ENCODE data around the gene MACC1. TPM values are rescaled to one million over a fixed set of nuclear protein-coding genes. Genes with fewer than 3 reads are reported as not detected.
"Not testable (repeated sequence)": the region's sequence is repeated elsewhere in the genome, so short reads cannot be mapped to it uniquely, and the experiment has no call there.

MACC1 gene
- total RNA-seq, 1 donor from 2014 or later, result 35.2 TPM

DNA sequence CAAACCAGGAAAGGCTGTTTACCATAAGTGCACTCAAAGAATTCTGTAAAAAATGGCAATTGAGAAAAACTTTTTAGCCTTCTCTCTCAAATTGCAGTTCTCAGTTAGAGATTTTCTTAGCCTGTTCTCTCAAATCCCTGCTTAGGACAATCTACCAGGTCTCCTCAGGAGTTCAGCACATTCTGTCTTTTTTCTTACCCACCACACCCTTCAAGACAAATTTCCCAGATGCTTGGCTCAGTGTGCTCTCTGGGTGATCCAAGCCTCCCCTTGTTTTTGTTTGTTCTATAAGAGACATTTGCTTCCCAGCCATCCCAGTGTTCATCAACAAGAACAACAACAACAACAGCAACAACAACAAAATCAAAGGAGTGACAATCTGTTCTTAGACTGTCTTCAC, 87.3 kb downstream of the MACC1 start:
- no peak for DNase-seq (ENCODE audit: low spot score)

DNA sequence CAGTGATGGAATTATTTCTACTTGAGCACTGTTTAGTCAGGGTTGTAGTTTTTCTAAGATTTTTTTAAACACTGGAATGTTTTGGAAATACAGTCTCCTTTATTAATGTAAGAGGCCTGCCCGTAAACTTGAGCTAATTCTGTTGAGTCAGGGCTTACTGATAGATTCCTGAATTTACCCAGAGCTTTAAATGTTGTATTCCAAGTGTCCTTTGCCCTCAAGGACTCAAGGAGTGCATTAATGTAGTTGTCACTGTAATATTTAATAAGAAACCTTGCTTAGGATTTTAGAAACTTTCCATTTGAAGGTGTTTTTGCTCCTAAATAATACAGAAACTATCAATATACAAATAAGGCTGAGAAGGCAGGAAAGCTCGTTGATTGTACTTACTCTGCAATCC, 89.2 kb downstream of the MACC1 start:
- no peak for DNase-seq (ENCODE audit: low spot score)

DNA sequence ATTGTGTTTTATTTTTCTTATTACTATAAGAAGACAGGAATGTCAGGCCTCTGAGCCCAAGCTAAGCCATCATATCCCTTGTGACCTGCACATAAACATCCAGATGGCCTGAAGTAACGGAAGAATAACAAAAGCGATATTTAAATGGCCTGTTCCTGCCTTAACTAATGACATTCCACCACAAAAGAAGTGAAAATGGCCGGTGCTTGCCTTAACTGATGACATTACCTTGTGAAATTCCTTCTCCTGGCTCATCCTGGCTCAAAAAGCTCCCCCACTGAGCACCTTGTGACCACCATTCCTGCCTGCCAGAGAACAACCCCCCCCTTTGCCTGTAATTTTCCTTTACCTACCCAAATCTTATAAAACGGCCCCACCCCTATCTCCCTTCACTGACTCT, 91.1 kb downstream of the MACC1 start:
- not testable (repeated sequence) for DNase-seq (ENCODE audit: low spot score)

DNA sequence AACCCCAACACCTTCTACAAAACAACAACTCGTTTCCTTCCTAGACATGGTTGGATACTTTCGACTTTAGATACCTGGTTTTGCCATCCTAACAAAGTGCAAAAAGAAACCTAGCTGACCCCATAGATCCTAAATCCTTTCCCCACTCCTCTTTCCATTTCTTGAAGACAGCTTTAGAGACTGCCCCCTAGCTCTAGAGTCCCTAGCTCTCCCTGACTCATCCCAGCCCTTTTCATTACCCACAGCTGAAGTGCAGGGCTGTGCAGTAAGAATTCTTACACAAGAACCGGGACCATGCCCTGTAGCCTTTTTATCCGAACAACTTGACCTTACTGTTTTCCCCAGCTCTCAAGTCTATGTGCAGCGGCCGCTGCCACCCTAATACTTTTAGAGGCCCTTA, 93.1 kb downstream of the MACC1 start:
- DNase-seq (ENCODE audit: low spot score), result not testable (repeated sequence)

DNA sequence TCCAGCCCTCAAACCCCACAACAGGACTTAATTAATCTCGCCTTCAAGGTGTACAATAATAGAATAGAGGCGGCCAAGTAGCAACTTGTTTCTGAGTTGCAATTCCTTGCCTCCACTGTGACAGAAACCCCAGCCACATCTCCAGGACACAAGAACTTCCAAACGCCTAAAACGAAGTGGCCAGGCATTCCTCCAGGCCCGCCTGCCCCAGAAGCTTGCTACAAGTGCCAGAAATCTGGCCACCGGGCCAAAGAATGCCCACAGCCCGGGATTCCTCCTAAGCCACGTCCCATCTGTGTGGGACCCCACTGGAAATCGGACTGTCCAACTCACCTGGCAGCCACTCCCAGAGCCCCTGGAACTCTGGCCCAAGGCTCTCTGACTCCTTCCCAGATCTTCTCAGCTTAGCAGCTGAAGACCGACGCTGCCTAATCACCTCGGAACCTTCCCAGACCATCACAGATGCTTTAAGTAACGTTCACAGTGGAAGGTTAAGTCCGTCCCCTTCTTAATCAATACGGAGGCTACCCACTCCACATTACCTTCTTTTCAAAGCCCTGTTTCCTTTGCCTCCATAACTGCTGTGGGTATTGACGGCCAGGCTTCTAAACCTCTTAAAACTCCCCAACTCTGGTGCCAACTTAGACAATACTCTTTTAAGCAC, 94.4 kb downstream of the MACC1 start:
- DNase-seq (ENCODE audit: low spot score), result not testable (repeated sequence)

DNA sequence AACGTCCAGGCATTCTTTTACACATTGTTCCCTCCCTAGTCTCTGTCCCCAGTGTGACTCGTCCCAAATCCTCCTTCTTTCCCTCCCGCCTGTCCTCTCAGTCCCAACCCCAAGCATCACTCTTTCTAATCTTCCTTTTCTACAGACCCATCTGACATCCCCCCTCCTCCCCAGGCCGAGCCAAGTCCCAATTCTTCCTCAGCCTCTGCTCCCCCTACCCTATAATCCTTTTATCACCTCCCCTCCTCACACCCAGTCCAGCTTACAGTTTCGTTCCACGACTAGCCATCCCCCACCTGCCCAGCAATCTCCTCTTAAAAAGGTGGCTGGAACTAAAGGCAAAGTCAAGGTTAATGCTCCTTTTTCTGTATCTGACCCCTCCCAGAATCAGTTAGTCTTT, 95.1 kb downstream of the MACC1 start:
- no peak for DNase-seq (ENCODE audit: low spot score)

DNA sequence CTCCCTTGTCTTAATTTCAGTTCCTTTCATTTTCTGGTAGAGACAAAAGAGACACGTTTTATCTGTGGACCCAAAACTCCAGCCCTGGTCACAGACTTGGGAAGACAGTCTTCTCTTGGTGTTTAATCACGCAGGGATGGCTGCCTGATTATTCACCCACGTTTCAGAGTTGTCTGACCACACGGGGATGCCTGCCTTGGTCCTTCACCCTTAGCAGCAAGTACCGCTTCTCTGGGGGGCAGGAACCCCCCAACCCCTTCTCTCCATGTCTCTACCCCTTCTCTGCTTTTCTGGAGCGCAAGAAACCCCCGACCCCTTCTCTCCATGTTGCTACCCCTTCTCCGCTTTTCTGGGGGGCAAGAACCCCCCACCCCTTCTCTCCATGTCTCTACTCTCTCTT, 95.8 kb downstream of the MACC1 start:
- no peak for DNase-seq (ENCODE audit: low spot score)

DNA sequence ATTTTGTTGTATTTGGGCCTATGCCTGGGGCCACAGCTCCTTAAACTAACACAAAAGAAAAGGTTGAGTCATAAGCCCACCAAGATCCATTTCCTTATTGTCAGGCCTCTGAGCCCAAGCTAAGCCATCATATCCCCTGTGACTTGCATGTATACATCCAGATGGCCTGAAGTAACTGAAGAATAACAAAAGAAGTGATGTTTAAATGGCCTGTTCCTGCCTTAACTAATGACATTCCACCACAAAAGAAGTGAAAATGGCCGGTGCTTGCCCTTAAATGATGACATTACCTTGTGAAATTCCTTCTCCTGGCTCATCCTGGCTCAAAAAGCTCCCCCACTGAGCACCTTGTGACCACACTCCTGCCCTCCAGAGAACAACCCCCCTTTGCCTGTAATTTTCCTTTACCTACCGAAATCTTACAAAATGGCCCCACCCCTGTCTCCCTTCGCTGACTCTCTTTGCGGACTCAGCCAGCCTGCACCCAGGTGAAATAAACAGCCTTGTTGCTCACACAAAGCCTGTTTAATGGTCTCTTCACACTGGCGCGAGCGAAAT, 96.5 kb downstream of the MACC1 start:
- not testable (repeated sequence) for DNase-seq (ENCODE audit: low spot score)

DNA sequence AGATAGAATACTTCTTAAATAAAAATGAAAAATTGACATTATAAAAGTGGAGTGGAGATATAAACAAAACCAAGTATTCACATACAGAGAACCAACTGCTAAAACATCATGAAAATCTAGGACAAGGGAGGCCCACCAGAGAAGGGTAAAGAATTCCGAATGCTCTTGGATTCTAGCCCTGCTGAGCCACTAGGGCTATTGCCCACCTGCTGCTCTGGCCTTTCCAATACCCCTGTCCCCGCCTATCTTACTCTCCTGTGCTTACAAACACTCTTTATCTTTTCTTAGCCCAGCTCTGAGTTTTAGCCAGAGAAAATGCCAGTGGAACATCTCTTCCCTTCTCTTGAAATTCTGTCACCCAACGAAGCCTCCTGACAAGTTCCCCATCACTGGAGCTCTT, 100.3 kb downstream of the MACC1 start:
- DNase-seq (ENCODE audit: low spot score), result no peak

DNA sequence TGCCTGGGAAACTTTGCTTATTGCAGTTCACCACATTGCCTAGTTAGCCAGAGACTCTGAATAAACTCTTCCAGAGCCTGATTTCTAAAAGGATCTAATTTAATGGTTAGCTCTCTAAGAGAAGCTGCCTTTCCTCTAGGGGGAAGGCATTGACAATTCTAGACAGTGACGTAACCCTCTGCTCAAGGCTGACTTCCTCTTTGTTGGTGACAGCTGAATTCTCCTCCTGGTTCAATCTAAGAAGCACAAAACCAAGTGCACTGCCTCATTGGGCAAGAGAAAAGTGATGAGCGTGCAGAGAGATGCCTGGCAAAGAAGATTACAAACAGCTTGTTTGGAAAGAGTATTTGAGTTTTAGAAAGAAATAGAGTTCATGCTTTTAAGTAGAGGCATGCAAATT, 102.7 kb downstream of the MACC1 start:
- no peak for DNase-seq (ENCODE audit: low spot score)

DNA sequence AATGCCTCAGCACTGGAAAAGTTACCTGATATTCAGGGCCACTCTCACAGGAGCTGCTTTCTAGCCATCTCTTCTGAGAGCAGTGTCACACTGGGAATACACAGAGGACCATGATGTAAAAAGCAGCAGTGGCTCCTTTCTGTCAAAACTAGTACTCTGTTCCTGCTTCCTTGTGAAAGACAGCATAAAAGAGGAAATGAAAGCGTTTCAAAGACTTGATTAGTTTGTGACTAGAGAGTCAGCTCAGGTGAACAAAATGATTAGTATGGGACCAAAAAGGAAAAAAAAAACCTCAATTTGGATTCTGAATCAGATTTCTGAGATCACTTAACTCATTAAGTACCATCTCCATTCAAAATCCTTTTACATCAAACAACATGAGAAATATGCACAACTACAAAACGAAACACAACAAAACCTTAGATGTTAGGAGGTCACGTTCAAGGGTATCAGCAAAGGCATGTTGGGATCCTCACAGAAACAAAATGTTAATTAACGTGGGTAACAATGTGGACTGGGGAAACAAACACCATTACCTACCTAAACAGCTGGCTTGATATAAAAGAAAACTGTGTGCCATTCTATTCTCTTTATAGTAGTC, 103.7 kb downstream of the MACC1 start:
- DNase-seq (ENCODE audit: low spot score), result no peak

DNA sequence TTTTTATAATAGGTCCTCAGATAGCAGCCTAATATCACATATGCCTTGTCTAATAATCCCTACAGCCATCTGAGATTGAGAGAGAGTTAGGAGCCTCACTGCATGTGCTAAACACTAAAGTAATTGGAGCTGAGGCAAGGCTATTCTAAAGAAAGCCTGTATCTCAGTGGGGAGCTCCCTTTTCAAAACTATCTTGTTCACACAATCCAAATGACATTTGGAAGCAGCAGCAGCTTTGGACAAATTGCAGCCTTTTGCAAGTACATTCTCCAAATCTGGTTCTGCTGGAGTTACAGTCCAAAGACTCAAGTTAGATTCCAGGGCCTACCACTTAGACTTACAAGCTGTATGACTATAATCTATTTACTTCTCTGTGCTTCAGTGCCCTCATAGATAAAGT, 104.5 kb downstream of the MACC1 start:
- DNase-seq (ENCODE audit: low spot score), result no peak

DNA sequence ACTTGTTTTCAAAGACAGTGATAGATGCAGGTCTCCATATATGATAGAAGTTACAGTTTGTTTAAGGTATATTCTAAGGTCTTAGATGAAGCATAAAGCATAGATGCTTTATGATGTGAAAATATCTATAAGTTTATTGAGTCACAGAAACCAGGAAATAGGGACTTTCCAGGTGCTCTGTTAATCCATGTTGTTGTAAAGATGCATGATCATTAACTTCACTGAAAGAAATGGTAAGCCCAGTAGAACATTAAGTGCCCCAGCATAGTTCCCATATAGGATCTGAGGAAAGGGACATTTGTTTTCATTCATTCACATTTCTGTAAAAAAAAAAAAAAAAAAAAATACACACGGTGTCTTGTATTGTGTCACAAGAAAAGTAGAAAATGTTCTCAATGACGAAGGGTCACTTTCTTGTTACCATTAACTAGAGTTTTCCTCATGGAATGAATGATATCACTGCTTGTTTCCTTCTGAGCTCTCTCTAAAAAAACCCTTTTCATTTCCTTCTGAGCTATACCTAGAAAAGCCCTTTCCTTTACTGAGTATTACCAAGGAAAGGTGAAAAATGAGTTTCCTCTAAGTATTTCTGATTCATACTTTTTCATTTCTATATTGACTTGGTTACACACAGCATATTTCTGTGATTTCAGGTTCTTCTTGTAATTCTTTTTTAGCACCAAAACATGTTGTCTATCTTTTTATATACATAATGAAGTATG, 105.2 kb downstream of the MACC1 start:
- no peak for DNase-seq (ENCODE audit: low spot score)

DNA sequence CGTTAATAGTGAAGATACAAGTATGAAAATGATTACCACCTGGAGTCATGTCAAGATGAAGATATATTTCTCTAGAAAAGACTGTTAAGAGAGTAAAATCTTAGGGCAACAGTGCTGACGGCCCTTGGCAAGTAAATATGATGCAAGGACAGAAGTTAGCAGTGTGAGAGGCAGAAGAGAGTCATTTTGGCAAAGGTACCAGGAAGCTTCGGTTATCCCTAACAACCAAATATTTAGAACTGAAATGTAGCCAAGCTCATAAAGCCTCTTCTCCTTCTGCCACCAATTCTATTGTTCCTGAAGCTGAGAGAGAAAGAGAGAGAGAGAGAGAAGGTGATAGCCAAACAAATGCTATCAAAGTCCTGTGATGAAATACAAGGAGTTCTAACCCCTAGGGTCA, 109.6 kb downstream of the MACC1 start:
- DNase-seq (ENCODE audit: low spot score), result no peak

DNA sequence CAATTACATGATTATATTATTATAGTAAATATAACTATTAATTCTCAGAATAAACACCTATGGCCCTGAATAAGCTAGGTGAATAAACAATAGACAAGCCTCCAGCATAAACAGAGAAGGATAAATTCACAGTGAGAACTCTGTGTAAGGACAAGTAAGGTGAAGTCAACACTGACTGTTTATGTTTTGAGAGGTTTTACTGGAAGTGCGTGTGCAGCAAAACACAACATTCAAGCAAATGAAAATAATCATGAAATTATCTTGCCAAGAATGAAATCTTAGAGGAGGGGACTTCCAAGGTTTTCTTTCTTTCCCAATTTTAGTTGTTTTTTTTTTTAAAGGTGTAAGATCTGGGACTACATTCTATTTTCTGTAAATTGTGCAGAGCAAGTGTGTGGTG, 112.5 kb downstream of the MACC1 start:
- no peak for DNase-seq (ENCODE audit: low spot score)

DNA sequence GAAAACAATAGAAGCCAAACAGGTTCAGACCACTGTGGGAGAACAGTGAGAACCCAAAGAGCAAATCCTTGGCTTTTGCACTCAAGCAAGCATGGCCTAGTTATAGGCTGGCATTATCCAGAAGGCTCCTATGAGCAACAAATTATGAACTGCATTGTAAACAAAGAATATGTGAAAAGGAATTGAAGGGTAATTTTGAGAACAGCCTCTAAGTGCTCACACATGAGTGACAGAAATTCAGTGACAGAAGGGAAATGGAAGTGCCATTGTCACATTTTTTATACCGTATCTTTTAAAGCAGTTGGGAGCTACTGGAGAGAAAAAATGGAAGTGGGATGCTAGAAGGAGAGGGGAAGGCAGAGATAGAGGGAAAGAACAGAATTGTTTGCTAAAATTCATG, 114.2 kb downstream of the MACC1 start:
- no peak for DNase-seq (ENCODE audit: low spot score)

DNA sequence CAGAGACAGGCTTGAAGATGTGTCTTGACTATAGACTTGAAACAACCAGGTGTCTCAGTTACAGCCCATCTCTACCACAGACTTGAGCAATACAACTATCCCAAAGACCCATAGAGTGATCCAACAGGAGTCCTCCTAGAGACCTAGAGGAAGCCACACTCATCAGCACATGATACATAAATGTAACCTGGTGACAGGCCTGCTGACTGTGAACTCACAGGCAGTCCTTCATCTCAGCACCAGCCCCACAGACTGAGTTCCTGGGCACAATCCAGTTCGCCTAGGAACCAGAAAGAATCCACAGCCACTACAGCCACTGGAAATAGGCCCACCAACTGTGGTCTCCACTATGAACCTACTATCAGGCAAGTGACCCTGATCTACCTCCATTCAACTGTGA, 121.3 kb downstream of the MACC1 start:
- no peak for DNase-seq (ENCODE audit: low spot score)

DNA sequence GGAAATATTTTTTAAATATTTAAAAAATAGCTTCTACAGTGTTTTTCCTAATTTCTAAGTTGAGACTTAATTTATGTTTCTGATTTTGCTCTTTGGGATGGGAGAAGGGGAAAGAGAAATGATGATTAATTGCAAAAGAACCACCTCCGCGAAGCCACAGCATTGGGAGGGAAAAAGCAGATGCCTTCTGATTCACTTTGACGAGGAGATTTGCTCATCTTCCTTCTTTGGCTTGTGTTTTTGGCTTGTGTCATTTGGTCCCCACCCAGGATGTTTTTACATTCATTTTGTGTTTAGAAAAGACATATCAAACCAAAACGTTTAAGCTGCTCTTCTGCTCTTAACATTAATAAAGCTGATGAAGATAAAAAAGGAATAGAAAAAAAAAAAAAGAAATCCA, 121.7 kb downstream of the MACC1 start:
- no peak for DNase-seq (ENCODE audit: low spot score)

DNA sequence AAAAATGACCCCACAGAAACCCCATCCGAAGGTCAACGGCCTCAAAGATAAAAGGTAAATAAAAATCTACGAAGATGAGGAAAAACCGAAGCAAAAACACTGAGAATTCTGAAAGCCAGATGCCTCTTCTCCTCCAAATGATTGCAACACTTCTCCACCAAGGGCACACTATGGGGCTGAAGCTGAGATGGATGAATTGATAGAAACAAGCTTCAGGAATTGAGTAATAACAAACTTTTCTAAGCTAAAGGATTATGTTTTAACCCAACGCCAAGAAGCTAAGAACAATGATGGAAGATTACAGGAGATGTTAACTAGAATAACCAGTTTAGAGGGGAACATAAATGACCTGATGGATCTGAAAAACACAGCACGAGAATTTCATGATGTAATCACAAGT, 127.8 kb downstream of the MACC1 start:
- DNase-seq (ENCODE audit: low spot score), result no peak

DNA sequence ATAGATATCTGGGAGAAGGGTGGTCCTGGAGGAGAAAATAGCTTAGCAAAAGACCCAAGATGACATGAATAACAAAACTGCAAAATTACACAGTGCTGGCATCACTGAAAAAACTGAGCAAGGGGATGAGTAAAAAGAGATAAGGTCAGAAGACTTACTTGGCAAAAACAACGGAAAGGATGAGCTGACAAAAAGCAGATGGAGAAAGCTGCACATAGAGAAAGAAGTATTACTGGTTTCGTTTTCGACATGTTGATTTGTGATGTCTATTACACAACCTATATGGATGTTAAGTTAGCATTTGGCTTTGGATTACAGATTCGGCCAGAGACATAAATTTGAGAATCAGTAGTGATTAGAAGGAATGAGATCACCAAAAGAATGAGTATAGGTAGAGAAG, 132.1 kb downstream of the MACC1 start:
- DNase-seq (ENCODE audit: low spot score), result no peak
